GM12892 (cell line): ENCODE results near the gene PRKAR1B.

Source experiments
- POLR2AphosphoS5 ChIP-seq: IDR thresholded peaks from 2 replicates; pipeline ENCODE4 v1.6.1; 2011; ENCODE audit warnings: low read depth, low read length, control low read depth
- TAF1 ChIP-seq: IDR thresholded peaks from 2 replicates; pipeline ENCODE4 v1.6.1; 2011; ENCODE audit warnings: low read depth, mild to moderate bottlenecking, control low read depth, low read length, borderline replicate concordance

DNA sequence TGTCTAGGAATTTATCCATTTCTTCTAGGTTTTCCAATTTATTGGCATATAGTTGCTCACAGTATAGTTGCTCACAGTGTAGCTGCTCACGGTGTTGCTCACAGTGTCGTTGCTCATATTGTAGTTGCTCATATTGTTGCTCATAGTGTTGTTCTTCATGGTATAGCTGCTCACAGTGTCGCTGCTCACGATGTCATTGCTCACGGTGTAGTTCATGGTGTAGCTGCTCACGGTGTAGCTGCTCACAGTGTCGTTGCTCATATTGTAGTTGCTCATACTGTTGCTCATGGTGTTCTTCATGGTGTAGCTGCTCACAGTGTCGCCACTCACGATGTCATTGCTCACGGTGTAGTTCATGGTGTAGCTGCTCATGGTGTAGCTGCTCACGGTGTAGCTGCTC lies 7.7 kb upstream of the PRKAR1B start:
- TF ChIP-seq TAF1 = no peak
- no peak for TF ChIP-seq POLR2AphosphoS5
